Activated naive CD8-positive, alpha-beta T cell treated with anti-CD3 and anti-CD28 coated beads, Interleukin-2, amount 50 U/mL, for 24 hours (primary cell): ENCODE results near the gene SYNGAP1.
A peak's percentile ranks its signal among the peaks of the same experiment; 100 is the strongest.
"Not testable (repeated sequence)": the region's sequence is repeated elsewhere in the genome, so short reads cannot be mapped to it uniquely, and the experiment has no call there.

Experiments
- ATAC-seq: fragments of 150-1000 bp; cut with Tn5 transposase; one replicate; pipeline ENCODE4 v1.10.0; 2021
- DNase-seq: peaks from one replicate; pipeline ENCODE4 v3.0.0; 2021
- H3K27ac Mint-ChIP-seq: one replicate; pipeline ENCODE4 v1.8.0; 2021; ENCODE audit warnings: mild to moderate bottlenecking, mixed read lengths
- H3K27me3 Mint-ChIP-seq: one replicate; pipeline ENCODE4 v1.8.0; 2021; ENCODE audit warnings: mixed read lengths
- H3K36me3 Mint-ChIP-seq: one replicate; pipeline ENCODE4 v1.8.0; 2021; ENCODE audit warnings: low read depth, mixed read lengths
- H3K4me1 Mint-ChIP-seq: one replicate; pipeline ENCODE4 v1.8.0; 2021; ENCODE audit warnings: mixed read lengths
- H3K4me3 Mint-ChIP-seq: one replicate; pipeline ENCODE4 v1.8.0; 2021; ENCODE audit warnings: mild to moderate bottlenecking, moderate library complexity, mixed read lengths
- H3K9me3 Mint-ChIP-seq: one replicate; pipeline ENCODE4 v1.8.0; 2021; ENCODE audit warnings: mixed read lengths

Gene SYNGAP1

DNA sequence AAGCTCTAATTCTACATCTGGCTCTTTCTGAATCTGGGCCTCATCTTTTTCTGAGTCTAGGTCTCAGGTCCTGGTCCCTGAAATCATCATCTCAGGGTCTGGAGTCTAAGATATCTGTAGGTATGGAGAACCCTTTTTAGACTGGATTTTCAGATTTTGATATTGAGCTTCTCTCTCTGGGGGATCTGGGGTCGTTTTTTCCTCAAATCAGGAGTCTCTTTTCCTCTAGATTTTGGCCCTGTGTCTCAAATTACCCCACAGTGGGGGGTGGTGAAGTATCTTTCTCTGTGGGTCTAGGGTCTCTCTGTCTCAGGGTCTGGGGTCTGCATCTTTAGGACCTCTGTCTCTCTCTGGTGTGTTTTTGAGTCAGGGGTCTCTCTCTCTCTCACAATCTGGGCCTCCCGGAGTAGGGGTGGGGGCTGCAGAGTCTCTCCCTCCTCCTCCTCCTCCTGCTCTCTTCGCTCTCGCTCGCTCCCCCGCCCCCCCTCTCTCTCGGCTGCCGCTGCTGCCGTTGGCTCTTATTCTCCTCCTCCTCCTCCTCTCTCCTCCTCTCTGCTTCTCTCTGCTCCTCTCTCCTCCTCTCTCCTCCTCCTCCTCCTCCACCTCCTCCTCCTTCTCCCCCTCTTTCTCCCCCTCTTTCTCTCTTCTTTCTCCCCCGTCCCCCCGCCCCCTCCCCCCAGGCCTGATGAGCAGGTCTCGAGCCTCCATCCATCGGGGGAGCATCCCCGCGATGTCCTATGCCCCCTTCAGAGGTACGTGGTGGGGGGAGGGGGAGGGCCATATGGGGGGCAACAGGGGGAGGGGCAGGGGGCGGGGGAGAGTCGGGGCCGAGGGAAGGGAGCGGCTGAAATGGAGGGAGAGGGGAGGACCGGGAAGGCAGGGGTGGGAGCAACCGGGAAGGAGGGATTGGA lies at the start of gene SYNGAP1:
Gene SYNGAP1, plus strand, starts transcription at position 486 of the 911 bp plus-strand sequence. Its CDS starts 200 bp downstream, at position 686.
- ATAC-seq (no peak), DNase-seq (peak; percentile 65)
- Mint-ChIP-seq H3K36me3 (peaks cover 14% of the 10 kb centered on the region), H3K27me3 (no peaks in the 10 kb centered on the region), H3K9me3 (no peaks in the 10 kb centered on the region), H3K4me3 (peak within 1 kb of the TSS; percentile 91), H3K4me1 (peaks cover 64% of the 10 kb centered on the region), H3K27ac (peak within 1 kb of the TSS; percentile 98)

GRCh38 chr6:33371901-33372300 lies 48.0 kb upstream of the SYNGAP1 start:
- not testable (repeated sequence) for H3K4me1 Mint-ChIP-seq, H3K36me3 Mint-ChIP-seq, H3K27ac Mint-ChIP-seq, H3K27me3 Mint-ChIP-seq, ATAC-seq, H3K9me3 Mint-ChIP-seq, DNase-seq, H3K4me3 Mint-ChIP-seq

DNA sequence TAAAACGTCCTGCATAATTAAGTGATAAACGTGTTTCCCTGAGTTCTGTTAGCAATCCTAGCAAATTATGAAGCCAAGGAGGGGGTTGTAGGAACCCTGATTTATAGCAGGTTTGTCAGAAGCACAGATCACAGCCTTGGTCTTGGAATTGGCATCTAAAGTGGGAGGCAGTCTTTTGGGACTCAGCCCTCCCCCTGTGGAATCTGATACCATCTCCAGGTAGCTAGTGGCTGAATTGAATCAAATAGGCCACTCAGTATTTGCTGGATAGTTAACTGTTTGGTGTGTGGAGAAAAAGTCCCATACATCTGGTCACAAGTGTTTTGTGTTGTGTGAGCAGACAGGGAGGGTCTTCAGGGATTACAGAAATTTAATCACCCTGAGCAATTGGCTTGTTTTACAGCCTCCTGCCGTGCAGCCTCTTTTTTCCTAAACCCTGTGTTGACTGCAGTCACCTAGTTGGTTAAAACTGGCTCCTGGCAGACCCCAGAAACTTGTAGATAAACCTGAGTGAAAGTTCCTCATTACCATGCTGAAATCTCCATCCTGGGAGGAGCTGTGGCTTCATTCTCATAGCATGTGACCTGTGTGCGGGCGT lies 47.2 kb upstream of the SYNGAP1 start:
- Mint-ChIP-seq H3K4me3 (no peak overlapping the region), H3K27ac (no peak overlapping the region), H3K27me3 (no peaks in the 10 kb centered on the region), H3K9me3 (no peaks in the 10 kb centered on the region), H3K4me1 (peaks cover 9% of the 10 kb centered on the region), H3K36me3 (no peaks in the 10 kb centered on the region)
- DNase-seq (no peak), ATAC-seq (no peak)

- Mint-ChIP-seq H3K27me3 (no peaks in the 10 kb centered on the region), H3K36me3 (no peaks in the 10 kb centered on the region), H3K9me3 (no peaks in the 10 kb centered on the region), H3K4me1 (peaks cover 9% of the 10 kb centered on the region), H3K27ac (no peak overlapping the region), H3K4me3 (no peak overlapping the region)
- no peak for ATAC-seq
- no peak for DNase-seq
Observed at GRCh38 chr6:33373960-33374910, 45.6 kb upstream of the SYNGAP1 start.

GRCh38 chr6:33375143-33375671 lies 44.7 kb upstream of the SYNGAP1 start:
- Mint-ChIP-seq H3K36me3 (no peaks in the 10 kb centered on the region), H3K9me3 (no peaks in the 10 kb centered on the region), H3K4me1 (peaks cover 9% of the 10 kb centered on the region), H3K27me3 (no peaks in the 10 kb centered on the region), H3K27ac (no peak overlapping the region), H3K4me3 (no peak overlapping the region)
- ATAC-seq, result no peak
- DNase-seq, result no peak

DNA sequence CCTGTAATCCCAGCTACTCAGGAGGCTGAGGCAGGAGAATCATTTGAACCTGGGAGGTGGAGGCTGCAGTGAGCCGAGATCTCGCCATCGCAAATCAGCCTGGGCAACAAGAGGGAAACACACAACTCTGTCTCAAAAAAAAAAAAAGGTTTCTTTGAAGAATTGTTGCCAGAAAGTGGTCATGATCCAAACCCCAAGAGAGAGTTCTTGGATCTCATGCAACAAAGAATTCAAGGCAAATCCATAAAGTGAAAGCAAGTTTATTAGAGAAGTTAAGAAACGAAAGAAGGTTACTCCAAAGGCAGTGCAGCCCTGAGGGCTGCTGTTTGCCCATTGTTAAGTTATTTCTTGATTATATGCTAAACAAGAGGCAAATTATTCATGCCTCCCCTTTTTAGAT lies 42.7 kb upstream of the SYNGAP1 start:
- no peak overlapping the region for H3K4me3 Mint-ChIP-seq
- no peak for DNase-seq
- H3K4me1 Mint-ChIP-seq, result peaks cover 9% of the 10 kb centered on the region
- H3K36me3 Mint-ChIP-seq, result no peaks in the 10 kb centered on the region
- no peaks in the 10 kb centered on the region for H3K9me3 Mint-ChIP-seq
- no peaks in the 10 kb centered on the region for H3K27me3 Mint-ChIP-seq
- ATAC-seq, result no peak
- no peak overlapping the region for H3K27ac Mint-ChIP-seq

- H3K27ac Mint-ChIP-seq, H3K4me1 Mint-ChIP-seq, ATAC-seq, H3K27me3 Mint-ChIP-seq, H3K36me3 Mint-ChIP-seq, H3K4me3 Mint-ChIP-seq, DNase-seq, H3K9me3 Mint-ChIP-seq: not testable (repeated sequence)
Observed at GRCh38 chr6:33379184-33379583, 40.7 kb upstream of the SYNGAP1 start.

DNA sequence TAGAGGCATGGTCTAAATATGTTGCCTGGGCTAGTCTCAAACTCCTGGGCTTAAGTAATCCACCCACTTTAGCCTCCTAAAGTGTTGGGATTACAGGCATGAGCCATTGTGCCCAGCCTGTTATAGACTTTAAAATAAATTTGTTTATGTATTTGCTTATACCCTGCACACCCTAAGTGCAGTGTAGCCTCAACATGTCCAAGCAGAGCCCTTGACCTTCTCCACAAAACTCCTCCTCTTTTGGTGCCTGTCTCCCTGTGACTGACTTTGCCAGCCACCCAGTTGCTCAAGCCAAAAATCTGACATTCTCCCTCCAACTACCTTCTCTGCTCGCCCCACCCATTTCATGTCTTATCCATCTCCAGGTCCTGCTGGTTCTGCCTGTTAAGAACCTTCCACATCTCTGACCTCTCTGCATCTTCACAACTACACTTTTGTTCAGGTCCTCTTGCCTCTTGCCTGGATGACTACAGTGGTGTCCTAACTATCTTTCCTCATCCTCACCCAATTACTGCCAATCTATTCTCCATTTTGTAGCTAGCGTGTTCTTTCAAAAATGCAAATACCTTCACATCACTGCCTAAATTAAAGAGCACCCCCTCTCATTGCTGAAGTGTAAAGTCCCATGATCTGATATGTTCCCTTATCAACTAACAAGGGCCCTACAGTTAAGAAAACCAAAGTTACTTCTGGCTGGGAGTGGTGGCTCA lies 39.4 kb upstream of the SYNGAP1 start:
- no peak overlapping the region for H3K4me3 Mint-ChIP-seq
- ATAC-seq (no peak), DNase-seq (no peak)
- H3K4me1 Mint-ChIP-seq, result no peaks in the 10 kb centered on the region
- no peaks in the 10 kb centered on the region for H3K9me3 Mint-ChIP-seq
- H3K36me3 Mint-ChIP-seq, result no peaks in the 10 kb centered on the region
- no peaks in the 10 kb centered on the region for H3K27me3 Mint-ChIP-seq
- no peak overlapping the region for H3K27ac Mint-ChIP-seq

DNA sequence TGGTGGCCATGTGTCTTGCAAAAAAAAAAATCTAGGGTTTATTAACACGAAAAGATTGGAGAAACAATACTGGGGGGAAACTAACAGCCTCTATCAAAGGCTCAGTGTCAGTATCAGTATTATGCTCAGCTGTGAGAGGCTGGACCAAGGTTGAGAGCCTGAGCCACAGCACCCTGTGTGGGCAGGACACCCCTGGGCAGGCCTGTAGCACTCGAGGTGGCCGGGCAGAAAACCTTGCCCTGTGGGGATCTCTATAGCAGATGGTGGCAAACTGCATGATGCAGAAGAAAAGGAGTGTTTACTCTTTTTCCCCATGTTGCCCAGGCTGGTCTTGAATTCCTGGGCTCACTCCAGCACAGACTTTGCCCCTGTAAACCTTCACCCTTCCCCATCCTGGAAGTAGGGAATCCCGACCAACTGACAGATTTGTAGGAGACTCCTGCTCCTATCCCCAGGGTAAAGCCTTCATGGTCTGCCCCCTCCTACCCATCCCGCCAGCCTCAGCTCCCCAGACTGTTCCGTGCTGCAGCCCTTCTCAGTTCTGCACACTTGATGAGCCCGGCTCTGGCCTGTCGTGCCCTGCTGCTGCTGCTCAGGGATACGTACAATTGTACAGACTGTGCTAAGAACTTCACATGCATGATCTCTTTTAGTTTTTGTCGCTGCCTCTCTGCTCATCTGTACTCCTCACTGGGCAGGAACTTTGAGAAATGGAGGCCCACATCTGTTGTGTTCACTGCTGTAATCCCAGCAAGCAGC lies 36.3 kb upstream of the SYNGAP1 start:
- DNase-seq (no peak), ATAC-seq (no peak)
- Mint-ChIP-seq H3K4me3 (no peak overlapping the region), H3K4me1 (no peaks in the 10 kb centered on the region), H3K27ac (no peak overlapping the region), H3K9me3 (no peaks in the 10 kb centered on the region), H3K36me3 (no peaks in the 10 kb centered on the region), H3K27me3 (no peaks in the 10 kb centered on the region)

GRCh38 chr6:33384581-33385020 lies 35.3 kb upstream of the SYNGAP1 start:
- peak overlapping the region; percentile 11 for H3K27ac Mint-ChIP-seq

DNA sequence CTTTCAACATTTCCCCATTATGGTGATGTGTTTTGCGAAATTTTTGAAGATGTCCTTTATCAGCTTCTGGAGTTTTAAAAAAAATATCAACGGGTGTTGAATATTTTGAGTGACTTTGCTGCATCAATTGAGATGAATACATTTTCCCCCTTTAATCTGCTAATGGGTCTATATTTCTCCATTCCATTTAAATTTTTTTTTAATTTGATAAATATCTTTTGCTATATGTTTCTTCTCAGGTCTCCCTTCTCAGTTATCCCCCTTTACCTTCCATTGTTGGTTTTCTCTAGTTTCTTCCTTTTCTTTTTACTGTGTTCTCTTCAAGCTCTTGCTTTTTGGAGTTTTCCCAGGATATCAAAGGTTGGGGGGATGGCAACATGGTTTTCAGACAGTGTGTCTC lies 29.7 kb upstream of the SYNGAP1 start:
- peak overlapping the region; percentile 95 for H3K27ac Mint-ChIP-seq
- no peak for DNase-seq

More at GRCh38 chr6:33384581-33385020, 35.3 kb upstream of the SYNGAP1 start:
- no peak for DNase-seq
- Mint-ChIP-seq H3K27me3 (no peaks in the 10 kb centered on the region), H3K4me1 (no peaks in the 10 kb centered on the region), H3K36me3 (no peaks in the 10 kb centered on the region), H3K9me3 (no peaks in the 10 kb centered on the region), H3K4me3 (no peak overlapping the region)
- ATAC-seq, result no peak

GRCh38 chr6:33390767-33391277 lies 29.0 kb upstream of the SYNGAP1 start:
- Mint-ChIP-seq H3K27me3 (no peaks in the 10 kb centered on the region), H3K4me3 (peak overlapping the region; percentile 94), H3K36me3 (peaks cover 26% of the 10 kb centered on the region), H3K27ac (peak overlapping the region; percentile 95), H3K9me3 (no peaks in the 10 kb centered on the region), H3K4me1 (peaks cover 41% of the 10 kb centered on the region)
- DNase-seq, result no peak
- ATAC-seq, result no peak

More for the DNA sequence above, 29.7 kb upstream of the SYNGAP1 start:
- Mint-ChIP-seq H3K4me3 (no peak overlapping the region), H3K27me3 (no peaks in the 10 kb centered on the region), H3K9me3 (no peaks in the 10 kb centered on the region), H3K4me1 (peaks cover 37% of the 10 kb centered on the region), H3K36me3 (peaks cover 22% of the 10 kb centered on the region)
- ATAC-seq, result no peak
